GM08714 (cell line): ENCODE measurements around the gene ARMC2.

Experiments used
- H3K4me3 ChIP-seq: fragments of 200-500 bp; sonication (Bioruptor generic); 2 replicates; pipeline ENCODE4 v1.5.1; 2014; ENCODE audit warnings: mild to moderate bottlenecking, low read length, inconsistent platforms
- ZNF274 ChIP-seq: IDR thresholded peaks from 2 replicates; pipeline ENCODE4 v1.6.1; 2012; ENCODE audit warnings: mild to moderate bottlenecking, low read depth, low read length

The ARMC2 gene, protein sequence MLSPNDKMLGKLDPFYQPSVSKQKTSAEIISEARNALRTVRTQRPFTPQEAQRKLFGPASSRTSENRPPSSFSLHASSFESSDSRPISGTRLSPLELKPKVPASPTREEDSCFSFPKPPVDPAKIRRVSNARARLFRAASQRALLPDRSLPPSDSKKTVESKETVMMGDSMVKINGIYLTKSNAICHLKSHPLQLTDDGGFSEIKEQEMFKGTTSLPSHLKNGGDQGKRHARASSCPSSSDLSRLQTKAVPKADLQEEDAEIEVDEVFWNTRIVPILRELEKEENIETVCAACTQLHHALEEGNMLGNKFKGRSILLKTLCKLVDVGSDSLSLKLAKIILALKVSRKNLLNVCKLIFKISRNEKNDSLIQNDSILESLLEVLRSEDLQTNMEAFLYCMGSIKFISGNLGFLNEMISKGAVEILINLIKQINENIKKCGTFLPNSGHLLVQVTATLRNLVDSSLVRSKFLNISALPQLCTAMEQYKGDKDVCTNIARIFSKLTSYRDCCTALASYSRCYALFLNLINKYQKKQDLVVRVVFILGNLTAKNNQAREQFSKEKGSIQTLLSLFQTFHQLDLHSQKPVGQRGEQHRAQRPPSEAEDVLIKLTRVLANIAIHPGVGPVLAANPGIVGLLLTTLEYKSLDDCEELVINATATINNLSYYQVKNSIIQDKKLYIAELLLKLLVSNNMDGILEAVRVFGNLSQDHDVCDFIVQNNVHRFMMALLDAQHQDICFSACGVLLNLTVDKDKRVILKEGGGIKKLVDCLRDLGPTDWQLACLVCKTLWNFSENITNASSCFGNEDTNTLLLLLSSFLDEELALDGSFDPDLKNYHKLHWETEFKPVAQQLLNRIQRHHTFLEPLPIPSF

DNA sequence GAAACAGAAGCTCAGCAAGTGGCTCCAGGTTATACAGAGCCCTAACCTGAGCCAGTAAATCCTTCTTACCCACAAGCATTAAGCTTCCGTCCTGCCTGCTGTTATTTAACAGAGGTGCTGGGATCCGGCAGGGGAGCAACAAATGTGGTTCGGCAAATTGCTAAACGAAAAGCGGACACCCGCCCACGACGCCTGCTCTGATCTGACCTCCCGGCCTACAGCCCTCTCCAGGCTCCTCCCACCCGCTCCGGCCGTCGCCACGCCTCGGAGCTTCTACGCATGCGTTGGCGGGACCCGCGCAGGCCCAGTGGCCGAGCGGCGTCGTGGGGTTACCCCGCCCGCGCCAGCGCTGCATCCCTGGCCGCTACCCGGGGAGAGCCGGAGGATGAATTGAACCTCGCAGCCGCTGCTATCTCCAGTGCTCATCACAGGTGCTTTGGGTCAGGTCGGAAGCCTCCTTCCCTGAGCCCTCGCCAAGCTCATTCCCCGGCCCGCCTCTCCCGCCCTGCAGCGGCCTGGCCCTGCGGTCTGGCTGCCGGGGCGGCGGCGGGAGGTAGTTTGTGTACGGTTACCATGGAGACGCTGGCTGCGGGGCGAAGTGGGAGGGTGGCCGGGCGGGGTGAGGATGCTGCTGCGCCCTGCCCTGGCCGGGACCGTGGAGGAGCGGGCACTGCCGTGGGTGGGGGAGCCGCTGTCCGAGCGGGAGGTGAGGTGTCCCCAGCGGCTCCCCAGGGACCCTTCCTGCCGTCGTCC is at the start of gene ARMC2:
Gene ARMC2 (plus strand): TSS at position 307 of the 753 bp plus-strand sequence. CDS start 5,846 bp downstream, outside the sequence.
- H3K4me3 ChIP-seq, result peak within 1 kb of the TSS; percentile 52
- no peak for TF ChIP-seq ZNF274

DNA sequence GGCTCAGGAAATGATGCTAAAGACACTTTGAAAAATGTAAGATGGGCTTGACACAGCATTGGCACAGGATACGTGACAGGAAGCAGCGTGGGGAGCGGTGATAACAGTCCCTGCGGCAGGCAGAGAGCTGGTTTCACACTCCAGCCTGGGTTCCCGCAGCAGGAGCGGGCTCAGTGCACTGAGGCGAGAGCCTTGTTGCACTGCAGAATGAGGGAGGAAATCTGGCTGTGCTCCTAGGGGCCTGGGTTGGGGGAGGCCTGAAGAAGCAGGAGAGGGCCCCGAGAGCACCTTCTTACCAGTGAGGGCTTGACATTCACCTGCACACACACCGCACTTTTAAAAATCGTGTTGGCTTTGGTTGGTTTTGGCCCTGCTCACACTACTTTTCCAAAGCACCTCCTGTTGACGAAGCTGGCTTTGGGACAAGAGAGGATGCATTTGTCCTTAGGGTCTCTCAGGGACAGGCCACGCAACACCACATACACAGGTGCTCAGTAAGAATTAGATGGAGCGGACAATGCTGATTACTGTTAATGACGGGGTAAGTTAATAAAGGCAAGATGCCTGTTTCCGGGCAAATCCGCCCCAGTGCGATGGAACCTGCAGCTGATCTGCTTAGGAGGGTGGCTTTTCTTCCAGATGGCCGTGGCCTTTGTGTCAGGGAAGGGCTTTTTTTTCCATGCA is 49.4 kb upstream of the ARMC2 start:
- no peak for TF ChIP-seq ZNF274
- H3K4me3 ChIP-seq, result no peak overlapping the region

DNA sequence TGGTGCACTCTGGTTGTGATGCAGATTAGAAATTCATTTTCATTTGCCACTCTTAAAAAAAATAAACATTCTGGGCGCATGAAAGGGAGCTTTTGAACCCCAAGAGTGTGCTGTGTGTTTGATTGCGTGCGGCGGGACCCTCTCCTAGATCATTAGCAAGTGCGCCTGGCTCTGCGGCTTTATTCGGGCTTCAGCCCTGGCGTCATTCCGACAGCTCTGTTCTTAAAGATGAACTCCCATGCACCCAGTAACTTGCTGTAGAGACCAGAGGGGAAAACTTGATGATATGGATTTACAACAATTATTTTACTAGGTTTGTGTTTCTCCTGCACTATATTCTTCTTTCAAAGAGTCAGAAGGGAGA is 48.9 kb upstream of the ARMC2 start:
- no peak for TF ChIP-seq ZNF274

DNA sequence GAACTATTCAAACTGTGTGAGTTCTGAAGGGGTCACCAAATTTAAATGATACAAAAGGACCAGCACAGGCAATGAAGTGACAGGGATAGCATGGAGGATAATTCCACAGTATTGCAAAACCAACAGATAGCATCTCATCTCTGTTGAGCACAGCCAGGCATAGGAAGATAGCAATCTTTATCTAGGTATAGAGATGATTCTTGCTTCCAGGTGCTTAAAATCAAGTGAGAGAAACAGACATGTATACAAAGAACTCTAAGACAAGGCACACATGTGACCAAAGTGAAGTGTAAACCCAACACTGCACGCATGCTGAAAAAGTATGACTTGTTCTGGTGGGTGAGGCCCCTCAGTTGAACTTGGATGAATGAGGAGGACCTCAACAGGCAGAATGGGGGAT is 48.4 kb upstream of the ARMC2 start:
- no peak for TF ChIP-seq ZNF274
- no peak overlapping the region for H3K4me3 ChIP-seq

More for the DNA sequence above, 48.9 kb upstream of the ARMC2 start:
- H3K4me3 ChIP-seq, result no peak overlapping the region

DNA sequence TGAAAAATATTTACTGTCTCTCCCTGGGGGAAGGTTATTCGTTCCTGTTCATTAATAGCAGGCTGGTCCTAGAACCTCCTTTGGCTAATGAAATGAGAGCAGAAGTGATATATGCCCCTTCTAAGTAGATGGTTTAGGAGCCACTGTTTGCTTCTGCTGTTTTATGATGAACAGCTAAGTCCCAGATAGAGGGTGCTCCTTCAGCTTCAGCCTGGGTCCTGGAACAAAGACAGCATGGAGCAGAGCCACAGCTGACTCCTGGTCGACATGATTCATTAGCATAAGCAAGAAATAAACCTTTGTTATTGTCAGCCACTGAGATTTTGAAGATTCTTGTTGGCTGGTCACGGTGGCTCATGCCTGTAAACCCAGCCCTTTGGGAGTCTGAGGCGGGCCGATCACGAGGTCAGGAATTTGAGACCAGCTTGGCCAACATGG is 47.8 kb upstream of the ARMC2 start:
- no peak for TF ChIP-seq ZNF274
- no peak overlapping the region for H3K4me3 ChIP-seq

DNA sequence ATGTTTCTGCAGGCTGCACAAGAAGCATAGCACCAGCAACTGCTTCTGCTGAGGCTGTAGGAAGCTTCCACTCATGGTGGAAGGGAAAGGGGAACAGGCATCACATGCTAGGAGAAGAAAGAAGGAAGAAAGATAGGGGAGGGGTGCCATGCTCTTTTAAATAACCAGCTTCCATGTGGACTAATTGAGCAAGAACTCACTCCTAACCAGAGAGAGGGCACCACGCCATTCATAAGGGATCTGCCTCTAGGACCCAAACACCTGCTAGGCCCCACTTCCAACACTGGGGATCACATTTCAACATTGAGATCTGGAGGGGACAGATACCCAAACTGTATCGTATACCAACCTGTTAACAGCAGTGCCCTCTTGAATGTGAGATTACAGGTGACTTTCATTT is 46.9 kb upstream of the ARMC2 start:
- no peak overlapping the region for H3K4me3 ChIP-seq
- no peak for TF ChIP-seq ZNF274

DNA sequence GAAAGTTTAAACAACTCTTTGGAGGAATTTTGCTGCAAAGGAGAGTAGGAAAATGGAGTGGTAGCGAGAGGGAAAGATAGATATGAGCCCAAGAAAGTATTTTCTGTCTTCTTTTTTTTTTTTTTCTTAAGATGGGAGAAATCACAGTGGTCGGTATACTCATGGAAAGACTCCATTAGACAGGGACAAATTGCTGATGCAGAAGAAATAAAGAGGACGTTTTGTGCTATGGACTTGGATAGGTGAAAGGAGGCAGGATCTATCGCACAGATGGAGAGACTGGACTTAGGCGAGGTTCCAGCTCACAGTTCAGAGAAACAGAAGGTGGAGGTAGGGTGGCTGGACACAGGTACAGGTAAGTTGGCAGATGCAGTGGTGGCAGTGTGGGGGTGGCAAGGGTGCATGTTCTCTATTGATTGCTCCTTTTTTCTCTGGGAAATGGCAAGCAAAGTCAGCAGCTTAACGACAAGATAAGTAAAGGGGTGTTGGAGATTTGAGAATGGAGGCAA is 44.2 kb upstream of the ARMC2 start:
- TF ChIP-seq ZNF274, result no peak
- no peak overlapping the region for H3K4me3 ChIP-seq

DNA sequence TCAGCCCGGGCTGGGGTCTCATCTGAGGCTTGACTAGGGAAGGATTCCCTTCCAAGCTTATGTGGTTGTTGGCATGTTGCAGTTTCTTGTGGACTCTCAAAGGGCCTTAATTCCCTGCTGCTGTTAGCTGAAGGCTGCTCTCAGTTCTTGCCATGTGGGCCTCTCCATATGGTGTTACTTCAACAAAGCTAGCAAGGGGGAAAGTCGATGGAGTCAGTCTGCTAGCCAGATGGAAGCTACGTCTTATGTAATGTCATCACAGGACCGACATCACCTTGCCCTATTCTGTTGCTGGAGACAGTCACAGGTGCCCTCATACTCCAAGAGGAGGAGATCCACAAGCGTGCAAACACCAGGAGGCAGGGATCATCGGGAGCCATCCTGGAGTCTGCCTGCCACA is 43.3 kb upstream of the ARMC2 start:
- no peak overlapping the region for H3K4me3 ChIP-seq
- no peak for TF ChIP-seq ZNF274

DNA sequence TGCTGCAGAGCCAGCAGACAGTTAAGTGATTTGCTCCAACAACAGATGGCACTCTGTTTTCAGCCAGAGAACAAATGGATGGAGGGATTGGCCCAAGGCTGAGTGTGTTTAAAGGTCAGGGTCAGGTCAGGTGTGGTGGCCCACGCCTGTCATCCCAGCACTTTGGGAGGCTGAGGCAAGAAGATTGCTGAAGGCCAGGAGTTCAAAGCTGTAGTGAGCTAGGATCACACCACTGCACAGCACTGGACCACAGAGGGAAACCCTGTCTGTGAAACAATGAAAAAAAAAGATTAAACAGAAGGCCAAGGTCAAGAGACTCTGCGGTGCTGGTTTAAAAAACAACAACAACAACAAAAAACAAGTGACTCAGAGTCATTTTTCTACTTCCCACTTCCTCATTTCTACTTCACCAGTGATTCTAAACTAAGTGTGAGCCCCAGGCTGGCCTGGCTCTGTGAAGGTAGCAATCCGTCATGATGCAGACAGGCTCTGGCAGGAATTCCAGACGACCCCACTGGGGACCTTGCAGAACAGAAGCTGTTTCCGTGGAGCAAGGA is 42.5 kb upstream of the ARMC2 start:
- H3K4me3 ChIP-seq, result no peak overlapping the region
- TF ChIP-seq ZNF274, result no peak

DNA sequence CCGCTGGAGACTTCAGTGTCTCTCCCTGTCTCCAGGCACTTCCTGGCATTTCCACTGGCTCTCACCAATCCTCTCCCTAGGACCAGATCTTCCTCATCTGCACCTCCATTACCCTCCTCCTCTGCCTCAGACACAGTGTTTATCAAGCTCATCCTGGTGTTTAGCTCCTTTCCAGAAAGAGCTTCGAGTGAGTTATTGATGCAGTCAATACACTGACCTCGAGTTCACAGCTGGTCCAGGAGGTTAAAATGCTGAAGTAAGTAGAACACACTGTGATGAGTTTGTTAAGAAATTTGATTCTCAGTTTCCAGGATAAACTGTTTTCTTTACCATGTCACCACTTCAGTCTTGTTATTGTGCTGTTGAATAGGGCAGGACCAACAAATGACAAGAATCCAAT is 42.1 kb upstream of the ARMC2 start:
- no peak for TF ChIP-seq ZNF274
- no peak overlapping the region for H3K4me3 ChIP-seq

DNA sequence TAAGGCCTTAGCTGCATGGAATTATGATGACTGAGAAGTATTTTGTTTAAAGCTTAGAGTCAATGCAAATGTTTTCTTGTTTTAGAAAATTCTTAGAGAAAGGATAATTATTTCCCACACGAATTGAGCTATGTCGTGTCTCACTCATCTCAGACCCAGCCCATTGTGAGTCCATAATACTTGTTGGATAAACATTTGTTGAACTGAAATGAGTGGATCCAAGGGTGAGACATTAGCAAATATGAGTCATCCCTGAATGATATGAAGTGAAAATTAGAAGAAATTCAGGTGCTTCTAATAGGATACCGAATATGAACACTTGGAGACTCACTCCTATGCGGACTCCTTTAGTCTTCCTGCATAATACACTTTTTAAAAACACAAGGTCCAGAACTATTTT is 41.6 kb upstream of the ARMC2 start:
- TF ChIP-seq ZNF274, result no peak

DNA sequence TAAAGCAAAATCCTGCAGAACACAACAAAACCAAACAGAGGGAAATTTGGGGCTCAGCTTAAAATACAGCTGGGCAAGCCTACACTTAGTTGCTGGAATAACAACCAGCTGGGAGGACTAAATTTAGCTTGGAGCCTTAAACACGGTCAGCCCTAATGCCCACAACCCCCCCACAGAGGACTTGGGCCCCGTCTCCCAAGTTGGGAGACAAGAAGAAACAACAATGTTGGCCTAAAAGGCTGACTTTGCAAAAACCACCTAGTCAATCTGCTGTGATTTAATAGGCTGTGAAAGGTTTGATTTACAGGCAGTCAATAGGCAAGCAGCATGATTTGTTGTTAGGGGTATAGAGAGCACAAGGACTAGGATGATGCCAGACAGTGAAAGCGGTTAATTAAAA is 40.3 kb upstream of the ARMC2 start:
- no peak for TF ChIP-seq ZNF274
- H3K4me3 ChIP-seq, result no peak overlapping the region

More for the DNA sequence above, 41.6 kb upstream of the ARMC2 start:
- no peak overlapping the region for H3K4me3 ChIP-seq

DNA sequence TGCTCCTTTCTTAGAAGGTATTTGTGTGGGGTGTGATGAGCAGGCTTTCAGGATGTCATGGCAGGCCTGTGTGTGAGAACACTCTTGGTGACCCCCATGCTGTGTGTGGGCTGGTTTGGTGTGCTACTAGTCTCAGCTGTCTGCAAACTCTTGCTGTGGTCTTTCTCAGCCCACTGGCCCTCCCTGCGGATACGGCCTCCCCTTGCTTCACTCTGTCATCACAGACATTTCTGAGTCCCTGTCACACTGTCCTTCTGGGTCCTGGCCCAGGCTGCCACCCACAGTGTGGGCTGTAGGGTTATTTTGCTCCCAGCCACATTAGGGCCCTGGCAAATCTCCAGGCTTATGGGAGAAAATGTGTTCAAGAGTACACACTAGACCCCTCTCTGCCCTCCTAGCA is 39.0 kb upstream of the ARMC2 start:
- no peak for TF ChIP-seq ZNF274
- no peak overlapping the region for H3K4me3 ChIP-seq
